Measurements from ENCODE around the gene ADGRG2. TPM values are rescaled to one million over a fixed set of nuclear protein-coding genes. Genes with fewer than 3 reads are reported as not detected.
"Not testable (repeated sequence)": the region's sequence is repeated elsewhere in the genome, so short reads cannot be mapped to it uniquely, and the experiment has no call there.

Gene ADGRG2
- total RNA-seq, 1 donor from 2014 or later, result 6.6 TPM

DNA sequence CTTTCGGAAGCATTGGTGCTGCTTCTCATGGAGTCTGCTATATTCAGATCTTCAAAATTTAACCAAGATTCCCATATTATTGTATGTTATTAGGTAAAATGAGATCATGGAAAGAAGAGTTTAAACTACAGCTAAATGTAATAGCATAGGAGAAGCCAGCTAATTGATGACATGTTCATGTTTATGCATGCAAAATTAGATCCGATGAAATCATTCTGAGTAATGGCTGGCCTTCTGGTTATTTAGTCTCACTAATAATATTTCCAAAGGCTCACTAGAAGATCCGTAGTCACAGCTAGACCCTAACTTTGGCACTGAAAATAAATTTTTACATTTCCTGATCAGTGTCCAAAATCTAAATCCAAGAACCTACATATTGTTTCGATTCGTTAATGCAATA, 118.5 kb downstream of the ADGRG2 start:
- DNase-seq, result no peak

DNA sequence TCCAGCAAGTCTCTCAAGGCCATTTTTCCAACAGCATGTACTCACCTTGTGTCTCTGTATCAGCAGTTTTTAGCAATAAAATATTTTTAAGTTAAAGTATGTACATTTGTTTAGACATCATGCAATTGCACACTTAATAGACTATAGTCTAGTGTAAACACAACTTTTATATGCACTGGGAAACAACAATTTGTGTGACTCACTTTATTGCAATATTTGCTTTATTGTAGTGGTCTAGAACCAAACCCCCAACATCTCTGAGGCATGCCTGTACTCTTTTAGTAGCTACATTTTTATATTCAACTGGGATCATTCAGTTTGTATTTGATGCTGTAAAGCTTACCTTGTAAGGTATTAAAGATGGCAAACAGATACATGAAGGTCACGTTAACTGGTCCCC, 123.6 kb downstream of the ADGRG2 start:
- DNase-seq, result no peak

DNA sequence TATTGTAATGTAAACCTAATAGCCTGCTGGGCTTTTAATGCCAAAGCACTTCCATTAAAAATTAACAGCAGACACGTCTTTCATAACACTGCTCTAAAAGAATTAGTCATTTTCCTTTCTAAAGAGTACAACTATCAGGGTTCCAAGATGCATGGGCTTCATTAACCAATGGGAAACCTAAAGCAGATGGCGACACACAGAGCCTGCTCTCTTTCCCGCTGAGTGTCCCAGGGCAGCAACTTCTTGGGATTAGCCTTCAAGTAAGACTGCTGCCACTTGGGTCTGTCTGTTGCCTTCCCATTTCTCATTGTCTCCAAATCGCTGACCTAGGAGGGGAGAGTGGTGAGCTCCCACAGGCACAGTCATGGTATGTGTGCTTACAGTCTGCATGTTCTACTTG, 124.4 kb downstream of the ADGRG2 start:
- no peak for DNase-seq

DNA sequence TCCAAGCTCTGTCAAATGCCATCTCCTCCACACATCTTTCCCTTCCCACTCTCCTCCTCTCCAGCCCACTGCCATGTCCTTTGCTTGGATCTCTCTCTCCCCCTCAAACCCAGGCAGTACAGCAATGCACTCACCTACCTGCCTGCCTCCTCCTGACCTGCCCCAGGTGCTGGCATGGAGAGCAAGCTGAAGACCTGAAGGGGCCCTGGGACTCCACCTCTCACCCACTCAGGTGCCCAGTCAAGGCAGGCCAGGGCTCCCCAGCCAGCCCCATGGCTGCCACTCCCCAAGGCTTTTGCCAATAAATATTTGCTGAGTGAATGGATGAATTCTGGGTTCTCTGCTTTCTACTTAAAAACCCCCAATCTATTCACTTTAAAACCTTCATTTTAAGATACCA, 125.7 kb downstream of the ADGRG2 start:
- DNase-seq, result no peak

DNA sequence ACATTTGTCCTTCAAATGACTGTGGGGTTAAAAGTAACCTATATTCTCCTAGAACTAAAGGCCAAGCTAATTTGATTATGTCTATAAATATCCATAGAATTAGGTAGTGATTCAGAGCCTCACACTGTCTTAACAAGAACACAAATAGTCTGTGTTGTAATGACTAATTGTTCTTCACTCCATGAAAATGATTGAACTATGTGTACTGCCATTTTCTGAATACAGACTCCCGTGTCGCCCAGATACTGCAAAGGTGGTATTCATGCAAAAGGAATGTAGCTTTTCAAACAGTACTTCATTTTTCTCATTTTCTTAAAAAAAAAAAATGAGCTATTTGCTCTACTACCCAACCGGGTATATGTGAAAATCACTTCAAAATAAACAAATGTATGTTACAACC, 127.0 kb downstream of the ADGRG2 start:
- no peak for DNase-seq

DNA sequence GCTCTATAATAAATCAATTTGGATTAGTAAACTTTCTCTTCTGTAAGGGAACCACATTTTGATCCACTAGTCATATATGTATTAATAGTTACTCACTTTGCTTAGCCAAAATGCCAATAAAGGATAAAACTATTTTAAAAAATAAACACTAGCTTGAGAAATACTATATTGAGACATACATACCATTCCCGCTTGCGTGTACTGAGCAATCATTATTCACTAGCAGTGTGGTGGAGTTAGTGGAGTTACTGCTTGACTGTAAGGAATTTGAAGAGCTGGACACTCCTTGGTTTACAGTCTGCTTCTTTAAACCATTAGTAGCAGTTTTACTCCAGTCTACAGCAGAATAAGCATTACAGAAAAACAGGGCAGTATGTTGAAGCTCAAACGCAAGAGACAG, 127.6 kb downstream of the ADGRG2 start:
- DNase-seq, result no peak

DNA sequence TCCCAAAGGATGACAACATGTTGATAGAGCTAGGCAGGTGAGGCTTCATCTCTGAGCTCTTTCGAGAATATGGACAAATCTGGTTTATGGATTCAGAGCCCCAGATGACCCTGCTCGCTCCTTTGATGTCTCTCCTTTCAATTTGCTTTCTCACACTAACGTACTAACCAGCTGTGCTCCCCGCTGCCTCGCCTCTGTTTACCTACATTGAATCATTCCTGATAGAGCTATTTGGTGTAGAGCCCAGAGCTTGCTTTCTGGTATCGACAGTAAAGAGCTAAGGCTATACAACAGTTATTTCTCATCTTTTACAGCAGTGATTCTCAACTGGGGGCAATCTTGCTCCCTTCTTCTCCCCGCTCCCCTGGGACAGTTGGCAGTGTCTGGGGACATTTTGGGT, 129.4 kb downstream of the ADGRG2 start:
- no peak for DNase-seq

DNA sequence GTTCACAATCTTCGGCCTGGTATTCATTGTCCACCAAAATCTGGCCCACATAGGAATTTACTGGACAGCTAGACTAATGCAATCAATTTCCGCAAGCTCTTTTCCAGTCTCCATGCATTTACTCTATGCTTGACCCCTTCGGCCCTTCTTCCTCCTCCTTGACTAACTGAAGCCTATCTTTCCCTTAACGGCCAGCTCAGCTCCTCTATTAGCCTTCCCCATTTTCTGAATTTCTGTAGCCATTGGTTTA, 137.2 kb downstream of the ADGRG2 start:
- no peak for DNase-seq

DNA sequence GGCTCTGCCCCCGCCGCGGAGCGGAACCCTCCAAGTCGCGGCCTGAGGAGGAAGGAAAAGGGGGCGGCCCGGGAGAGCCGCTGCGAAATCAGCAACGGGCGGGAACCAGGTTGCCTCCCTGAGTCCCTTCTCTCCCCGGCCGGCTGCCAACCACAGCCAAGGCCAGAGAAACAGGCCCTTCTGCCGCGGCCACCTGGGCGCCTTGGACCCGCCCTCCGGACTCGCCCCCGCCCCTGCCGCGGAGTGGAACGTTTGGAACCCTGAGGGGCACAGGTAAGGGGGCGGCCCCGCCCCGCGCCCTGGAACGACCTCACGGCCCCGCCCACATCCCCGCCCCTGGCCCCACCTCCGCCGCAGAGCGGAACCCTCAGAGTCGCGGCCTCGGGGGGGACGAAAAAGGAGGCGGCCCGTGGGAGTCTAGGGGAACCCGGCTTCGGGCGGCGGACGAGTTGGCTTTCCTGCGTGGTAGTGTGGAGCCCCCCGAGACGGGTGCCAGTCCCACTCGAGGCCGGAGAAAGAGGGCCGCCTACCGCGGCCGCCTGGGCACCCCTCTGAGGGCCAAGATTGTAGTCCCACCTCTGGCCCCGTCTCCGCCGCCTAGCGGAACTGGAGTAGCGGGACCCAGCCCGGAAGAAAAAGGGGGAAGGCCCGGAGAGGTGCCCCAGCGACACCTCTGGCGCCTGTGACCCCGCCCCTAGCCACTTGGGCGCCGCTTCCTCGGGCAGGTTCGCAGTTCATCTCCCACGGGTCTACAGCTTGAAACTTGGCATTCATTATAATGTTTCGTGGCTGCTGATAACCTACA, 137.7 kb downstream of the ADGRG2 start:
- DNase-seq, result peak; percentile 82

DNA sequence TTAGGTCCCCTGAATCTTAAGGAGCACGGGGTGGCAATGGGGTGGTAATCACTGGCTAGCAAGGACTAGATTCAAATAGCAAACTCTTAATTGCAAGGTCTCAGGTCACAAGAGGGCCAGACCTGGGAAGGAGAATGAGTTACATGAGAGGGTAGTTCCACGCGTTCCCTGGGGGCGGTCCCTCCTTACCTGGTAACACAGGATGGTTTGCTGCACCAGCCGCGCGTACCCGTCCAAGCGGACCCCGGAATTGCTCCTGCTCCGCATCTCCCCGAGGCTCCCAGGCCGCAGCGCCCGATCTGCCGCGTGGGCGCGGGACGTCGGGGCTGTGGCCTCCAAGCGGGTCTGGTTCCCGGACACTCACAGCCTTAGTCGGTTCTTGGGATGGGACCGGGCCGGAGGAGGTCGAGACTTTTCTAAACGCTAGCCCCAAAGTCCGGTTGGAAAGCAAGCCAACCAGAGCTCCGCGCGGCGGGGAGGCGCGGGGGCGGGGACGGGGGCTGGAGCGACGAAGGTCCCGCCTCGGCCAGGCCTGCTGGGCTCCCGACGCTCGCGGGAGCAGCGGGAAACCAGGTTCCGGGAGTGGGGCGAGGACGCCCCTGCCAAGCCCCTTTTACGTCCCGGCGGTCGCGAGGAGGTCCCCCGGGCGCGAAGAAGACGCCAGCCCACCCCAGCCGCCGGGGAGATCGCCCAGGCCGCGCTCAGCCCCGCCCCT, 138.4 kb downstream of the ADGRG2 start, which contains the start of gene PHKA2:
Gene PHKA2 (minus strand): TSS at position 449 of the 715 bp plus-strand sequence. CDS start 182 bp downstream, at position 267.
- peak; percentile 25 for DNase-seq

DNA sequence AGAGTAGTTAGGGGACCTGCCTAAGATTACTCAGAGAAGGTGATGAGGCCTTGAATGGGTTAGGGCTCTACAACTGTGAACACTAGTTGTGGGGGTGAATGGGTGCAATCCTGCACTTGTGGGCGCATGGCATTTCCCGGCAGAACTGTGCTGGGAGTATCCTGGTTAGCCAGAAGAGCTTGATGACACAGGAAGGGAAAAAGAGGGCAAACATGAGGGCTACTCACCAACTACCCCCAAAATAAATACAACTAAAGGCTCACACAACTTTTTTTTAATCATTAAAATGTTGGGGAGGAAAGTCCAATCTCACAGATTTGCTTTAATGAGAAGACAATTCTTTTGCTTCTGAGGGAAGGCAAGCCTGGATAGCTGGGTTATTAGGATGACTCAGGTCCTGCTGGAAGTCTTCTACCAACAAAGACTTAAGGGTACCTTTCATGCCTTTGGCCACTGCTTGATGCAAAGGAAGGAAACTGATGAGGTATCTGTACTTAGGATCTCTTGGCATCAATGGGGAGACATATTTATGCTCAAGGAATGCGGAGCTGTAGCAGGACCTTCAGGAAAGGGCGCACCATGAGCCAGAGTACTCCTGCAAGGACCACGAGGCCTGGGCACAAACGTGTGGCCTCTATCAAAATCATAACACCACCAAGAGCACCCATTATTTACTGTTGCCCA, 141.0 kb downstream of the ADGRG2 start:
- no peak for DNase-seq

DNA sequence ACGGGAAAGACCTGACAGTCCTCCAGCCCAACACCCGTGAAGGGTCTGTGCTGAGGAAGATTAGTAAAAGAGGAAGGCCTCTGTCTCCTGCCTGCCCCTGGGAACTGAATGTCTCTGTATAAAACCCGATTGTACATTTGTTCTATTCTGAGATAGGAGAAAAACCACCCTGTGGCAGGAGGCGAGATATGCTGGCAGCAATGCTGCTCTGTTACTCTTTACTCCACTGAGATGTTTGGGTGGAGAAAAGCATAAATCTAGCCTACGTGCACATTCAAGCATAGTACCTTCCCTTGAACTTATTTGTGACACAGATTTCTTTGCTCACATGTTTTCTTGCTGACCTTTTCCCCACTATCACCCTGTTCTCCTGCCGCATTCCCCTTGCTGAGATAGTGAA, 142.0 kb downstream of the ADGRG2 start:
- not testable (repeated sequence) for DNase-seq

DNA sequence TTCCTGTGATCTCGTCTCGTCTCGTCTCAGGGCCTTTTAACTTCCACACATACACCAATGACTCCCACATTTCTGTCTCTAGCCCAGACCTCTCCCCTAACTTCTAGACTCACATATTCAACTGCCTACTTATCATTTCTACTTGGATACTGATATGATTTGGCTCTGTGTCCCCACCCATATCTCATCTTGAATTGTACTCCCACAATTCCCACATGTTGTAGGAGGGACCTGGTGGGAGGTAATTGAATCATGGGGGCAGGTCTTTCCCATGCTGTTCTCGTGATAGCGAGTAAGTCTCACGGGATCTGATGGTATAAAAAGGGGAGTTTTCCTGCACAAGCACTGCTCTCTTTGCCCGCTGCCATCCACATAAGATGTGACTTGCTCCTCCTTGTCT, 147.3 kb downstream of the ADGRG2 start:
- no peak for DNase-seq

DNA sequence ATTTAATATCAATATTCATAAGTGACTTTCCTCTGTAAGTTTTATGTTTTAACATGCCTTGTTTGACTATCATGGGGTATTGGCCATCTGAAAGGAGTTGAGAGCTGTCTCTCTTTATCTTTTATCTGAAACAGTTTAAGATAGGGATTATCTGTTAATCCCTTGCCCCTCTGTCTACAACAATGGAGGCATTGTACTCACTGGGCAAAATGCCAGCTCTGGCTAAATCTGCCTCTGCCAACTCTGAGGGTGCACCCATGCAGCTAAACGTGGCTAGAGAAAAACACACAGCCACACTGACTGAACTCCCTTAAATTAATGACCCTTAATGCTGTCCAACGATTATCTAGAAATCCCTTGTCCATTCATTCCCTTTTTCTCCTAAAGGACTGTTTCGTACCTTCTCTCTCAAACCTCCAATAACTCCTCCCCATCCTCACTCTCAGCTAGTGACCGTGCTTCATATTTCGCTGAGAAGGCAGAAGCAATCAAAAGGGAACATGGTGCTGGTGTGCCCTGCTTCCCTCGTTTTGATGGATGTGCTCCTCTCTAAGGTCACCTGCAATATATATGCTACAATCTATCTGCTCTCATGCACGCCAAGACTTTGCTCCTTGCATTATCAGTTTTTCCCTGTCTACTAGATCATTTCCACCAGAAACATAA, 148.6 kb downstream of the ADGRG2 start:
- DNase-seq, result no peak

DNA sequence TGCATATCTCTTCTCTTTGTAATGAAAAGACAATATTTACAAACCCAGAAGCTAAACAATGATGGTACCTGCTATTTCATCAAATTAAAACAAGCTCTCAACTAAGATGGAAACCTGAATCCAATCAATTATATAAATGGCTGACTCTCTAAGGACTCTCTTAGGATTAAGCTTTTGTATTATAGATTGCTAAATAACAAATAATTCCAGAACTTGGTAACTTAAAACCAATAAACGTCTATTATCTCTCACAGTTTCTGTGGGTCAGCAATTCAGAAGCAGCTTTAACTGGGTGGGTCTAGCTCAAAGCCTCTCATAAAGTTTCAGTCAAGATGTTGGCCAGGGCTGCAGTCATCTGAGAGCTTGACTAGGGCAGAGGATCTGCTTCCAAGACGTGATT, 150.8 kb downstream of the ADGRG2 start:
- DNase-seq, result no peak

DNA sequence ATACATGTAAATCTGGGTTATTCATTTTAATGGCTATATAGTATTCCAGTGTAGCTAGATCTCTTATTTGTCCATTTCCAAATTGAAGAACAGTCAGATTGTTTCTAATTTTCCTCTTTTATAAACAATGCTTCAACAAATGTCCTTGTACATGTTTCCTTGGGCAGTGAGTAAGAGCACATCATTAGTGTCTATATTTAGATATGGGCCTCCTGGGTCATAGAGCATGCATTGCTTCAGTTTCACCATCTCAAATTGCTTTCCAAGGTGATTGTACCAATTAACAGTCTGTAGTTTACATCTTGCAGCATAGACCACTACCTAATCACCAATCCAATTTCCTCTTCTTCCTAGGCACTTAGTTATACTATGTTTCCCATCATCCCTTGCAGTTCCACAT, 151.8 kb downstream of the ADGRG2 start:
- DNase-seq, result no peak

DNA sequence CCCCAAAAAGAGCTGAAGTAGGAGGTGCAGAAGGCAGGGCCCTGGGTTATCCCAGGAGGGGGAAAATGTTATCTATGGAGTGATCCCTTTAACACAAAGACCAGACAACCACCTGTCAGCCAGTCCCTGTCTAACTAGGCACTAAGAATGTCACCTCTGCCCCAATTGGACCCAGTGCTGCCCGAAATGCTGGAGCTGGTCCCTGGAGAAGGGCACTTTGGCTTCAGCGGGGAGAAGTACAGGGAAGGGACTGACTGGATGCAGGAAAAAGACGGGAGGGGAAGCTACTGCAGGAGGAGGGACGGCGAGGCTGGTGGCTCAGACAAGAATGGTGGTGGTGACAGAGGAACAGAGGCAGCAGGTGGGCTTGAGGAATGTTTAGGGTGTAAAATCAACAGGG, 155.6 kb downstream of the ADGRG2 start:
- no peak for DNase-seq

DNA sequence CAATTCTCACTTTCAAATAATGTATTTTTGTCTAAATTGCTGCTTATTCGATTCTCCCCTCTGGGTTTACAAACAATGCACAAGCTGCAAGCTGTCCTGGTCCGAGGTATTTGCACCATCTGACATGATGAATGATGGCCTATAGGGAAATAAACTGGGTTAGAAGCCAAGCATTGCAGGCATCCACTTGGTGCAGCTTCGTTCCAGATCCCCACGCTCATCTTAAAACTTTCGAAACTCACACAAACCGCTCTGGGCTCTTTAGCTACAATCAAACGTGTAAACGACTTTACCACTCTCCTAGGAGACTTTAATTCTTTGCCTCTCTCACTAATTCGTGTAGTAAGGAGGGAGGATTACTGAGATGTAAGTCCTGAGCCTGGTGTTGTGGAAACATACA, 157.4 kb downstream of the ADGRG2 start:
- no peak for DNase-seq

DNA sequence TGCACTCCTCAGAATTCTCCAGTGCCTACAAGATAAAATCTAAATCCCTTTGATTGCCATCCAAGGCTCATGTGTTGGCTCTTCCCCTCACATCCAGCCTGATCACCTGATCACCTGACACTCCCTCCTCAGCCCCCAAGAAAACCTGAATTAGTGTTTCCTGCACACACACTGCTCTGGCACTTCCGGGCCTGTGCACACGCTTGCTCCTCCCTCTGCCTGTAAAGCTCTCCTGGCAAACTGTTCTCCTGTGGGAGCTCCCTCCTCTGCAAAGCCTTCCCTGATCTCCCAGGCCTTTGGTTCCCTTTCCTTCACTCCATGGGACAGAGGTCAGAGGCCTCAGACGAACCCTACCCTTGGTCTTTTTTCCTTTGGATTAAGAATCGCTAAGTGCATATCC, 158.2 kb downstream of the ADGRG2 start:
- DNase-seq, result no peak

DNA sequence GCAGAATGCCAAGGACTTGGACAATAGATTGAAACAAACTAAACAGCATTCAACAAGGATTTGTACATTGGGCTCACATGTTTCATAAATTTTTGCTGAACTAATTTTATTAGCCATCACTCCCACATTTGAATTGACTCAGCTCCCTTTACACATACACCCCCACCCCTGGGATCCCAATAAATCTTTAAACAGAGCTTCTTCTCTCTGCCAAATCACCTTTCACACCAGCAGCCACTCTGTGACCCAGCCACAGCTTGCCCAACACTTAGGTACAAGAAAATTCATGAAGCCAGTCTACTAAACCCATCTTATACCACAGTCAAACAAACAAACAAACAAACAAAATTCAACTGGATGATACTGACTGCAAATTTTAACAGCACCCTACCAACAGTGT, 159.9 kb downstream of the ADGRG2 start:
- DNase-seq, result no peak

DNA sequence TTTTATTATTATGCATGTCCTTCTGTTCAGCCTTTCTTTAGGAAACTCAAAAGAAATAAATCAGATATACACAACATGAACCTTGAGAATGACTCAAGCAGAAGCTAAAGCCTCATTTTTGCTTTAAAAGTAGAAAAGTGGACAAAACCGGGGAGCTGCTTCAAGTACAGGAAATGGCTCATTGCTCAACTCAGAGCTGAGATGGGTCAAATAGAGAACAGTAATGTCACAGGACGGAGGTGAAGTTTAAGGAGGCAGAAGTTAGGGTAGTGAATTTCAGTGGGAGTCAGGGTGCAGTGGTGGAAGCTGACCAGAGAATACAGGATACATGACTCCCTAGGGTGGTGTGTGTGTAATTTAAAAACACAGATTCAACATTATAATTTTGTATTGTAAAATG, 160.6 kb downstream of the ADGRG2 start:
- DNase-seq, result no peak

DNA sequence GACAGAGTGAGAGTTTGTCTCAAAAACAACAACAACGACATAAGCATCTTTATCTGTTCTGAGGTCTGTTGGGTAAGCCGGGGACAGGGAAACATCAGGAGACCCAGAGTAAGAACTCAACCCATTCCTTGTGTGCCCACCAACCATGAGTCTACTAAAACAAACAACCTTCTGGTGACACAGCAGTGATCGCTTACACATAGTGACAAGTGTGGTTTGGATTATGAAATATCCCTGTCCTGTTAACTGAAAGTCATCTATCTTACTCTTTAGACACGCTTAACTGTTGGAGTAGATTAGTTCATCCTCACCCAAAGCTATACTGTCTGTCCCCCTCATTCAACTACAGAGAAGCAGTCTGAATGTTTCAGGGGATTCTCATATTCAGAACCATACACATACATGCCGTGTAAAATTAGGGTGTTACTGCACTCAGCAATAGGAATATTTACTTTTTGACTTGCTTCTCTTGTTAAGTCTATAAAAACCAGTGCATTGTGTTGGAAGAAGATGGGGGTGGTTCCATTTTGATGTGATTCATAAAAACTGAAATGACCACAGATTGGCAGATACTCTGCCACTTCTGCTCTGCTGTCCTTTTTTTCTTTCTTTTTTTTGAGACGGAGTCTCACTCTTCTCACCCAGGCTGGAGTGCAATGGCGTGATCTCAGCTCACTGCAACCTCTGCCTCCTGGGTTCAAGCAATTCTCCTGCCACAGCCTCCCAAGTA, 165.8 kb downstream of the ADGRG2 start:
- no peak for DNase-seq
